Stimulated activated CD4-positive, alpha-beta T cell treated with anti-CD3 and anti-CD28 coated beads, Interleukin-12 subunit alpha, Interleukin-12 subunit beta, amount 100 ng/mL, for 4 hours (primary cell): ENCODE results near the gene MRTFA.
"Not testable (repeated sequence)": the region's sequence is repeated elsewhere in the genome, so short reads cannot be mapped to it uniquely, and the experiment has no call there.

Source experiments
- DNase-seq: peaks from one replicate; pipeline ENCODE4 v3.0.0-alpha.2; 2020

Gene MRTFA

DNA sequence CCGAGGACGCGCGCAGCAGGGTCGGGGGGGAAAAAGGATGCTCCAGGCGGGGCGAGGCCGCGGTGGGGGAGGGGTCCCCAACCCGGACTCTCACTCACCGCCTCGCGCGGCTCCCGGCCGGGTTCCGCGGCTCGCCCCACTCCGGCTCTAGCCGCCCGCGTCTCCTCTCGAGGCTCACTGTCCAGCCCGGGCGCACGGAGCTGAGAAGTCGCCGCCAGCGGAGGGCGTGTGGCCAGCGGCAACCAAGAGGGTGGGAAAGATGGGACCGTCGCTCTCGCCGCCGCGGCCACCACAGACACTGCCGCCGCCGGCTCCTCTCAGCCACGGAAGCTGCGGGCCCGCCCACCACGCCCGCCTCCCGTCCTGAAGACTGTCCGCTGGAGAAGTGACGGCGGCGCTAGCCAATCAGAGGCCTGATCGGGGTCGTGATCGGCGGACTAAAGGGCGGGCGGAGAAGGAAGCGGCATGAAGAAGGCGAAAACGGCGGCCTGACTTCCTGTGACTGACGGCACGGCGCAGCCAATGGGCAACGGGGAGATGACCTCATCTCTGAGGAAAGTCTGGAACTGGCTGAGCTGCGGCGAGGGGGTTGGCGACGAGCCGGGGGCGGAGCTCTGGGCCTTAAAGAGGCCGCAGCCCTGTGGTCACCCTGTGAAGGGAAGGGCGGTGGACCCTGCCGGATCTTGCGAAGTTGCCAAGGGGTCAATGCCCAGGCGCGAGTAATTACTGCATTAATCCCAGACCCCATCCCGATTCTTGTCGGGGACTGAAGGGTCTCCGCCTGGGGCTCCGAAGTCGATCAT lies at the start of gene MRTFA:
Gene MRTFA (minus strand): TSS at position 340 of the 803 bp plus-strand sequence.
- DNase-seq, result peak; percentile 99

- no peak for DNase-seq
Measured at GRCh38 chr22:40685406-40685805, 48.9 kb upstream of the MRTFA start.

- no peak for DNase-seq
Measured at GRCh38 chr22:40684728-40685127, 48.2 kb upstream of the MRTFA start.

GRCh38 chr22:40681451-40681850 lies 44.9 kb upstream of the MRTFA start:
- DNase-seq, result no peak

GRCh38 chr22:40680819-40681183 lies 44.3 kb upstream of the MRTFA start:
- no peak for DNase-seq

DNA sequence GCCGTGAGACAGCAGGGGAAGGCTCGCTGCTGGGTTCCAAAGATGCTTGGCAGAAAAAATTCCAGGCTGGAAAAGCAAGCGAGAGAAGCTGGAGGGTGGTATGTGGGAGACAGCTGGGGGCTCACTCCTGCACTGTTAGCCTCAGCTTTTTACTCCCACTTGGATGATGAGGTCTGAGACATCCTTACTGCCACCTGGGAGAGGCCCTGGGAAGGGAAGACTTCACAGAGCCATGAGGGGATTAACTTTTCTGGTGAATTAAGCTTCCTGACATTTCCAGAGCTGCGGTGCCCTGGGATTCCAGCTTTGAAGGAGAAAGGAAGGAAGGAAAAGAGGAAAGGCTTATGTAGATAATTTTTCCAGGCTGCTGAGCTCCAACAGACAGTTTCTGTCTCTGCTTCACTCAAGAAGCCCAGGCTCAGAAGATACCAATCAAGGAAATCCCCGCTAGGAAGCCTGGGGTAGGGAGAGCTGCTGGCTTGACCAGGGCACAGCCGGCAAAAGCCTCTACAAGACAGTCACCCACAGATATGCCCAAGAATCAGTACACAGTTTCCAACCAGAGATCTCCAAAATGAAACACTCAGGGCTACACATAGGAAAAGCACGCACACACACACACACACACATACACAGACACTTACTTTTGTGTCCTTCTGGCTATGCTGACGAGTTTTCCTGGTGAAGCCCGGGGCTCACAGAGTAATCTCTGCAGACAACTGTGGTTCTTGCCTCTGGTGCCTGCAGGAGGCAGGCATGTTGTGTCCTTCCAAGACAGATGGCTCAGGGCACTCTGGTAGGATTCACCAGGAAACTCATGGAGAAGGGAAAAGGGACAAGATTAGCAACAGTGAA lies 43.7 kb upstream of the MRTFA start:
- no peak for DNase-seq

GRCh38 chr22:40679249-40679963 lies 42.9 kb upstream of the MRTFA start, which contains the start of gene MCHR1:
Gene MCHR1, plus strand, starts transcription at chr22:40679484. Its CDS starts 169 bp downstream, at chr22:40679653.
- no peak for DNase-seq

DNA sequence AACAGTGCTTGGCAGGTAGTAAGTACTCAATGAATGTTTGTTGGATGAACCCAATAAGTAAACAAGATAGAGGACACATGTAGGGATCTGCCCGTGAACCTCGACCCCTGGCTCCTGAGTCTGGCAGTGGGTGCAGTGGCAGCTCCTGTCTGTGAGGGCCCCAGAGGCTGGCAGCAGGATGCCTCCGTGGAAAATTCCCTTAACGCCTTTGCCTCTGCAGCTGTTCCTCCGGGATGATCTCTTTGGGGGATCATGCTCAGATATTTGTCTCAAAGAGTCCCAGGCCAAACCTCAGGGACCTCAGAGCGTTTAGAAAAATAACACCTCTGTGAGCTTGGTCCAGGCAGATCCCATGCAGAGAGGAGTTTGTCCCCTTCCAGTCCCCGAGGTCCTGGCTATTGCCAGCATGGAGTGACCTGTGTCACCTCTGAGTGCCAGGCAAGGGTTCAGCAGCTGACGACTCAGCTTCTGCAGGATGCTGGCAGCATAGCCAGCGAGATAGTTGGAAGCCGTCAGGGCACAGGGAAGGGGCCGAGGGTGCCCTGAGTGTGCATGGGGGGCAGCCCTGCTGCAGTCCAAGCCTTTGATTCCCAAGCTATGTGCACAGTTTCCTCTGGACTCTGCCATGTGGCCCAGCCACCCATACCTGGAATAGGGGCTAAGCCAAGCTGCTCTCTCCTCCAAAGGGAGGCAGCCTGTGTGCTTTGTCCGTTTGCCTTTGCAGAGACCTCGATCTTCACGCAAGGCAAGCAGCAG lies 42.2 kb upstream of the MRTFA start:
- DNase-seq, result no peak

DNA sequence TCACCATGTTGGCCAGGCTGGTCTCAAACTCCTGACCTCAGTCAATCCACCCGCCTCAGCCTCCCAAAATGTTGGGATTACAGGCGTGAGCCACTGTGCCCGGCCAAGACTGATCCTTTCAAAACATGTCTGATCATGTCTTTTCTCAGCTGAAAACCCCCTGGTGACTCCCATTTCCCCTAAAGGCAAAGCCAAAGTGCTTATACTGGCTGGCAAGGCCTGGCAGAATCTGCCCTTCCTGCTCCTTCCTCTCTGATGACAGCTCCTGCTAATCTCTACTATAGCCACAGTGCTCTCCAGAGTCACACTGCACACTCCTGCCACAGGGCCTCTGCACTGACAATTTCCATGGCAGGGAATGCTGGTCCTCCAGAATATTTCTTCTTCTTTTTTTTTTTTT lies 40.1 kb upstream of the MRTFA start:
- no peak for DNase-seq

- not testable (repeated sequence) for DNase-seq
Measured at GRCh38 chr22:40676166-40676565, 39.6 kb upstream of the MRTFA start.

- no peak for DNase-seq
Measured at GRCh38 chr22:40674274-40674673, 37.8 kb upstream of the MRTFA start.

DNA sequence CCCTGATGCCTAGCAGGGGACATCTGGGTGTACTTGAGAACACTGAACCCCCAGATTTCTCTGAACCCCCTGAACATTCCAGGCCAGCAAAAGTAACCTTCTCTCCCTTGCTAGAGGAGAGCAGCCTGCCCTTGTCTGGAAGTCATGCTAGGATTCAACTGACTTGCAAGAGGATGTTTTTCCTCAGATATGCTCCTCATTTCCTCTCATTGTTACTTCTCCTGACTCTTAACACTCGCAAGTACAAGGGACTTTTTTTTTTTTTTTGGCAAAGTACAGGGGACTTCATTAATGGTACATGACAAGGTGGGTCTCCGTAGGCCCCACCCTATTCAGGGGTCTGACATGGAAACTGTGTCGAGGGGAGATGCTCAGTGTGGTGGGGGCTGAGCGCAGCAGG lies 36.5 kb upstream of the MRTFA start:
- DNase-seq, result no peak

DNA sequence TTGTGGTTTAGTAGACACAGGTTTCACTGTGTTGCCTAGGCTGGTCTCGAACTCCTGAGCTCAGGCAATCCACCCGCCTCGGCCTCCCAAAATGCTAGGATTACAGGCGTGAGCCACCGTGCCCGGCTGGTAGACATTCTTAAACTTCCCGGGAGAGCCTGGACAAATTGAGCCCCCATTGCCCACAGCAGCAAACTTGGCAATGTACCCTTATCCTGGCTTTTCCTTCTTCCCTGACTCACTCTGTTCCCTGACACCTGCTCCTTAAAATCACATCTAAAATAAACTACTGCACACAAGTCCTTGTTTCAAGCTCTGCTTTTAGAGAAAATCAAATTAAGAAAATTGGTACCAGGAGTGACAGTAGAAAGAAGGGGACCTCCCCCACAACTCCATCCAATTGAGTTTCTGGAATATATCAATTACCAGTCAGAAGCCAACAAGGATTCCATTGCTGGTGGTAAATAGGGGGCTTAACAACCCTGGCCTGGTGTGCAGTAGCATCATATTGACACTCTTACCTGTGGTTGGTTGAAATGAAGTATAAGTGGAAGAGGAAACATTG lies 35.4 kb upstream of the MRTFA start:
- DNase-seq, result no peak

GRCh38 chr22:40671369-40671768 lies 34.9 kb upstream of the MRTFA start:
- DNase-seq, result no peak

DNA sequence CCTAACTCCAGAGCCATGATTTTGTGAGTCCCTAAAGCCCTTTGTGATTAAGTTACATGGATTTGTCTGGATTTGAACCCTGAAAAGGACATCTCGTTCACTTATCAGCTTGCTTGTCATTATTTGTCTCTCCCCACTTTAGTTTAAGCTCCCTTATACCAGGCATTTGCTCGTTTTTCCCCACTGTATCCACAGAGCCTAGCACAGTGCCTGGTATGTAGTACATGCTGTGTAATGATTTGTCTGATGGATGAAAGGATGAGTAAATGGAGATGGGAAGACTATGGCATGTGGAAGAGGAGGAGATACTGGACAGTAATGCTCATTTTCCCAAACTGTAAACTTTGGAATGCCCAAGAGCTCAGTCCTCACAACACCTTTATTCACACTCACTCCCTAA lies 33.5 kb upstream of the MRTFA start:
- no peak for DNase-seq

GRCh38 chr22:40668611-40669411 lies 32.3 kb upstream of the MRTFA start:
- DNase-seq, result no peak

GRCh38 chr22:40666151-40666848 lies 29.8 kb upstream of the MRTFA start:
- no peak for DNase-seq

- DNase-seq, result no peak
Measured at GRCh38 chr22:40665312-40665711, 28.8 kb upstream of the MRTFA start.

- no peak for DNase-seq
Measured at GRCh38 chr22:40661671-40662070, 25.2 kb upstream of the MRTFA start.

GRCh38 chr22:40660730-40661129 lies 24.2 kb upstream of the MRTFA start:
- DNase-seq, result no peak

DNA sequence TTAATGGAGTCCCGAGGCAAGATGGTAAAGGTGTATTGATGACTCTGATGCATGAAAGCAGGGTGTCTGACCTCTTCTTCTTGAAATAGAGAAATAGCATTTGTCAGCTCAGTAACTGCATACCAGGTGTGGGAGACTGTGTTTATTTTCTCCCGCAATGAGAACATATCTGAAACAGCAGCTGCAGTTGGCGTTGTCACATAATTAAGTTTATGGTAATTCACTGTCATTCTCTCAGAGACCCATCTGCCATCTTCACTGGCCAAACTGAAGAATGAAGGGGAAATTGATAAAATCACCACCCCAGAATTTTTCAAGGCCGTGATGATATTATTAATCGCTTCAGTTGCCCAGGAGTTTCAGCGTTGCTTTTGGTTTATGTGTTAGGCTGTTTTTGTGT lies 22.6 kb upstream of the MRTFA start:
- no peak for DNase-seq
